Dedifferentiated amniotic fluid mesenchymal stem cell (primary cell): Measurements from ENCODE around the gene DKK3.

Experiments used
- DNase-seq: peaks from one replicate; pipeline ENCODE4 v3.0.0-alpha.2; 2016; ENCODE audit errors: extremely low spot score

DKK3 gene

DNA sequence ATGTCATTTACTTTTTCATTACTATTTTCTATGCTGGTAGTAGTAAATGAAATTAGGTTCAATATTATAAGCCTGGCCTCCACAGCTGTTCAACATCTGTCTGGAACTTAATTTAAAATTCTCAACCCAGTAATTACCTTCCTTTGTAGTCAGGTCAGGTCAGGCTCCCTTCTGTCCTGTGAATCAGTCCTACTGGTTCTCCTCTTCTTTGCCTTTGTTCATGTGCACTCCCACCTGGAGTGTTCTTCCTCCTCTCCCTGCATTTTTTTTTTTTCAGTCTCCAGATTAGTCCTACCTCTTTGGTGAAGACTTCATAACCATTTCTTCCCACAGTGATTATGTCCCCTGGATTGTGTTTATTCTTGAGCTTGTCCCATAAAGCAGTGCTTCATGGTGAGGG is 67.9 kb downstream of the DKK3 start:
- DNase-seq: no peak

GRCh38 chr11:11937957-11938356 is 70.5 kb downstream of the DKK3 start:
- no peak for DNase-seq

- no peak for DNase-seq
These were observed 71.0 kb downstream of the DKK3 start for GRCh38 chr11:11937433-11937832.

GRCh38 chr11:11935536-11935935 is 72.9 kb downstream of the DKK3 start:
- no peak for DNase-seq

DNA sequence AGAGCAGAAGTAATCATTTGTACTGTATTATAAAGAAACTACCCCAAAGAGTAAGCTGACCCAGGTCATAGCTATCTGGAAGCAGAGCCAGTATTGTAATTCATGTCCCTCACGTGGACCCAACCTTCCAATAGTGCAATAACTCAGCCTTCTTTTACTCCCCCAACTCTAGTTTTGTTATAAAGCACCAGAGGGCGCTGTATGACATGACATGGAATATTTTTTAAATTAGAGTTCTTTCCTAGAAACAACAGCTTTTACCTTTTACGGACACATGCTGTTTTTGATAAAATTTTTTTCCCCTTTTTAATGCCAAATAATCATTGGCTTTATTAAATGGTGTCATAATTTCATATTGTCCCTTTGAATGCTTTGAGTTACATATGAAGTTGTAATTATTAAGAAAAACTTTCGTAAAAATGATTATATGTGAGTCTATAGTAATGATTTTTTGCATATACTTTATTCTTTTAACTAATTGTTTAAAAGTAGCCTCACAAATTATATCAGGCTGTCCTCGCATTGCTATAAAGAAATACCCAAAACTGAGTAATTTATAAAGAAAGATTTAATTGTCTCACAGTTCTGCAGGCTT is 76.9 kb downstream of the DKK3 start:
- DNase-seq: peak; percentile 78

GRCh38 chr11:11929920-11930319 is 78.5 kb downstream of the DKK3 start:
- no peak for DNase-seq

- DNase-seq: no peak
These were observed 84.6 kb downstream of the DKK3 start for GRCh38 chr11:11923828-11924227.

- DNase-seq: peak; percentile 93
These were observed 91.4 kb downstream of the DKK3 start for GRCh38 chr11:11916981-11917399.

DNA sequence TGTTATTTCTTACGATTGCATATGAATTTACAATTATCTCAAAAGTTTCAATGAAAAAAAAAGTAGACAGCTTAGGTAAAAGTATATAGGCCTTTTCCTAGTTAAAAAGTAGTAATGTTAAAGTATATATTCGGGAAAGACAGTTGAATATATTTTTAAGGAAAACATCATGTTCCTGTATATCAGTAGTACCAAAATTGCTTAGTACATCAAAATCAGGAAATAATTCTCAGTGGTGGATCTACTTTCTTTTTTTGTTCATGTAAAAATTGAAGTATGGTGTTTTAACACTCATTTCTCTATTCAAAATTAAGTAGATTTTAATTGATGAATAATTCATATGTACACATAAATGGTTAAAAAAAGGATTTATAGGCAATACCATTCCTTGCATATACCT is 92.8 kb downstream of the DKK3 start:
- no peak for DNase-seq

DNA sequence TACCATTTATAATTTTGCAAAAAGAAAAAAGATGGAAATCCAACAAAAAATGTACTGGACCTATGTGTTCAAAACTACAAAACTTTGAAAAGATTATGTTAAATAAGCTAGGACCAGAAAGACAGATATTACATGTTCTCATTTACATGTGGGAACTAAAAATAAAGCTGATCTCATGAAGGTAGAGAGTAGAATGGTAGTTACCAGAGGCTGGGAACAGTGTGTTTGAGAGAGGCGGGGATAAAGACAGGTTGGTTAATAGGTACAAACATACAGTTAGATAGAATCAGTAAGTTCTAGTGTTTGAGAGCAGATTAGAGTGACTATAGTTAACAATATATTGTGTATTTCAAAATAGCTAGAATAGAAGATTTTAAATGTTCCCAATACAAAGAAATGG is 95.0 kb downstream of the DKK3 start:
- no peak for DNase-seq
